ENCODE measurements around the gene DDX24. TPM values are rescaled to one million over a fixed set of nuclear protein-coding genes. Genes with fewer than 3 reads are reported as not detected.

Gene DDX24
- total RNA-seq, 1 experiment from 2014 or later, result 187 TPM

Other genes with a start within 250 kb of the DDX24 start
- not detected in 2 replicates for gene FAM181A, start 153.9 kb downstream of the DDX24 start, total RNA-seq (2014; rRNA removed; shearing (Covaris generic))
- 2.3 and 2.4 TPM in 2 replicates for gene ASB2, start 104.6 kb downstream of the DDX24 start, total RNA-seq (2014; rRNA removed; shearing (Covaris generic))
- gene CCDC197, start 83.9 kb downstream of the DDX24 start, total RNA-seq (2014; rRNA removed; shearing (Covaris generic)), result not detected in 2 replicates
- 0.51 and 0.55 TPM in 2 replicates for gene OTUB2, start 54.9 kb downstream of the DDX24 start, total RNA-seq (2014; rRNA removed; shearing (Covaris generic))
- 9.5 and 11.9 TPM in 2 replicates for gene IFI27L1, start 108 bp upstream of the DDX24 start, total RNA-seq (2014; rRNA removed; shearing (Covaris generic))
- gene IFI27, start 29.5 kb upstream of the DDX24 start, total RNA-seq (2014; rRNA removed; shearing (Covaris generic)), result 0.55 and 0.81 TPM in 2 replicates
- gene IFI27L2, start 48.4 kb upstream of the DDX24 start, total RNA-seq (2014; rRNA removed; shearing (Covaris generic)), result 24.2 and 24.4 TPM in 2 replicates
- 35.5 and 47.1 TPM in 2 replicates for gene PPP4R4, start 93.1 kb upstream of the DDX24 start, total RNA-seq (2014; rRNA removed; shearing (Covaris generic))
- gene SERPINA10, start 212.1 kb upstream of the DDX24 start, total RNA-seq (2014; rRNA removed; shearing (Covaris generic)), result 0.03 TPM in 1 of 2 replicates, not detected in the other
- not detected in 2 replicates for gene SERPINA6, start 242.1 kb upstream of the DDX24 start, total RNA-seq (2014; rRNA removed; shearing (Covaris generic))

All from SJCRH30 (cell line).